ENCODE results near the gene CNOT1. TPM values are rescaled to one million over a fixed set of nuclear protein-coding genes. Genes with fewer than 3 reads are reported as not detected.

CNOT1 gene
- total RNA-seq, 1 experiment from 2014 or later: 230 TPM

GRCh38 chr16:58537124-58537906 lies 92.3 kb downstream of the CNOT1 start:
- H3K27ac ChIP-seq (ENCODE audit: low read depth, low read length): no peak overlapping the region
- H2AFZ ChIP-seq (ENCODE audit: low read depth, low read length, poor library complexity, severe bottlenecking): no peak overlapping the region
- no peak overlapping the region for H3K4me3 ChIP-seq (replicated peaks in 1 of 2; ENCODE audit: low read depth in 1 of 2, low read length in 2 of 2)
- no peaks in the 10 kb centered on the region for H3K9me2 ChIP-seq (ENCODE audit: insufficient read depth)
- intact Hi-C loops (cut with micrococcal nuclease): no loop called here
- ChIA-PET RAD21 (ENCODE audit: low non-redundant PET in 1 of 2, low total read pairs in 2 of 2, uncharacterized antibody in 2 of 2, unreplicated experiment in 2 of 2) (no interaction called here), CTCF (no interaction called here), POLR2A (no interaction called here)
- no peak overlapping the region for H3K4me2 ChIP-seq (ENCODE audit: low read length)
- no peak for TF ChIP-seq CBX3 (IDR thresholded peaks at IDR 0.05; ENCODE audit: low read depth)
- no peak for TF ChIP-seq RAD21 (IDR thresholded peaks at IDR 0.05; ENCODE audit: low read depth)
- no peak for TF ChIP-seq YY1 (IDR thresholded peaks at IDR 0.05; ENCODE audit: extremely low read depth, insufficient replicate concordance, low read depth, low read length)
- no peak for TF ChIP-seq ZFX (IDR thresholded peaks at IDR 0.05)
- no peak for TF ChIP-seq POLR2A (IDR thresholded peaks at IDR 0.05; ENCODE audit: borderline replicate concordance, extremely low read depth, insufficient read depth, insufficient read length)
- no peak for TF ChIP-seq MAX (IDR thresholded peaks at IDR 0.05)
- no peak for TF ChIP-seq CTCF (IDR thresholded peaks at IDR 0.05 in 2 of 3, conservative IDR thresholded peaks at IDR 0.05 in 1 of 3; ENCODE audit: borderline replicate concordance in 1 of 3, insufficient read depth in 1 of 3, low read depth in 2 of 3, low read length in 2 of 3)
- TF ChIP-seq EZH2 (IDR thresholded peaks at IDR 0.05): no peak
- no peak for TF ChIP-seq ATF3 (IDR thresholded peaks at IDR 0.05)
- no peak for ATAC-seq
- H3K27me3 ChIP-seq (ENCODE audit: insufficient read depth, low read length): no peaks in the 10 kb centered on the region
- no peaks in the 10 kb centered on the region for H4K20me1 ChIP-seq (ENCODE audit: insufficient read depth)
- H3K9ac ChIP-seq (ENCODE audit: low read length): no peak overlapping the region
- peaks cover 19% of the 10 kb centered on the region for H3K79me2 ChIP-seq (ENCODE audit: insufficient read depth, low read length)
- no peaks in the 10 kb centered on the region for H3K9me3 ChIP-seq (ENCODE audit: control insufficient read depth in 1 of 2, insufficient read depth in 1 of 2, low read depth in 1 of 2, low read length in 2 of 2)
- no peak for DNase-seq (ENCODE audit: low read depth, low spot score)
- H3K36me3 ChIP-seq (ENCODE audit: control insufficient read depth in 1 of 2, insufficient read depth in 2 of 2, low read length in 2 of 2): peaks cover 79 to 84% of the 10 kb centered on the region in 2 experiments
- no TSS peak for BruUV-seq (replicated peaks)
- no peaks in the 10 kb centered on the region for H3K4me1 ChIP-seq (ENCODE audit: control insufficient read depth in 1 of 2, insufficient read depth in 2 of 2, low read length in 2 of 2)

All from HCT116 (cell line).